Activated naive CD8-positive, alpha-beta T cell treated with anti-CD3 and anti-CD28 coated beads, Interleukin-2, amount 50 U/mL, for 16 hours (primary cell): ENCODE results near the gene TSGA10.
"Not testable (repeated sequence)": the region's sequence is repeated elsewhere in the genome, so short reads cannot be mapped to it uniquely, and the experiment has no call there.

ENCODE experiments used
- DNase-seq: peaks from one replicate; pipeline ENCODE4 v3.0.0-alpha.2; 2020; ENCODE audit warnings: low read depth, low spot score

The TSGA10 gene

GRCh38 chr2:99067871-99068625, 86.7 kb downstream of the TSGA10 start:
- DNase-seq = no peak

- DNase-seq = no peak
Observed at GRCh38 chr2:99066075-99066958, 88.4 kb downstream of the TSGA10 start.

GRCh38 chr2:99049187-99049586, 105.6 kb downstream of the TSGA10 start:
- DNase-seq = not testable (repeated sequence)

DNA sequence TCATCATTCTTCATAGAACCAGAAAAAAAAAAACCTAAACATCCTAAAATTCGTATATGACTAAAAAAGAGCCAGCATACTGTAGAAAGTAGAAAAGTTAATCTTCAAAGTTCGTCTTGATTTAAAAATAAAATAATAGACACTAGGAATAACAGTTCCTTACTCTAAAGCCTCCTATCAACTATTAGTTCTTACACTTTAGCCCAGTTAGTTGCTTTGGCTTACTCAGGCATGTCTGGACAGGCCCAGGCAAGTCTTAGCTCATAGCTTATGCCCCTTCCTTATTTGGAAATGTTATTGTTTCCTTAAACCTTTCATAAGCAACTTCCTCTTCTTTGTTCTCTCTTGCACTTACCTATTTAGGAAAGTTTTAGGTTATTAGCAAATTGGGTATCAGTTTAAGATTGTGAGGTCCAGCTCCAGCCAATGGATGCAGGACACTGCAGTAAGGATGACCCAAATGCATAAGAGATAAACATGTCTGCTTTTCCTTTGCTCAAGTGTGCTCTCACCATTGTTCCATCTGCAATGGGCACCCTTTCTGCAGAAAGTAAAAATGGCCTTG, 113.9 kb downstream of the TSGA10 start:
- not testable (repeated sequence) for DNase-seq

GRCh38 chr2:99035920-99036319, 118.8 kb downstream of the TSGA10 start:
- DNase-seq = no peak

DNA sequence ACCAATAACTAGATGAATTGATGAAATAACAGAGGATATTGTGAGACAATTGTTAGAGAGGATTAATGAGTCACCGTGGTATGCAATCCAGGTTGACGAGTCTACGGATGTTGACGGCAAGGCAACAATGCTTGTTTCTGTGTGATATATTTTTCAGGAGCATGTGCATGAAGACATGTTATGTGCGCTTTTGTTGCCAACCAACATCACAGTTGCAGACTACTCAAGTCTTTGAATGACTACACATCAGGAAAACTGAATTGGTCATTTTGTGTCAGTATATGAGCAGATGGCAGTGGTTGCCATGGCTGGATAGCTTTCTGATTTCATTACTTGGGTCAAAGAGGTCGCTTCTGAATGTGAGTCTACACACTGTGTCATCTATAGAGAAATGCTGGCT, 122.0 kb downstream of the TSGA10 start:
- DNase-seq = no peak

DNA sequence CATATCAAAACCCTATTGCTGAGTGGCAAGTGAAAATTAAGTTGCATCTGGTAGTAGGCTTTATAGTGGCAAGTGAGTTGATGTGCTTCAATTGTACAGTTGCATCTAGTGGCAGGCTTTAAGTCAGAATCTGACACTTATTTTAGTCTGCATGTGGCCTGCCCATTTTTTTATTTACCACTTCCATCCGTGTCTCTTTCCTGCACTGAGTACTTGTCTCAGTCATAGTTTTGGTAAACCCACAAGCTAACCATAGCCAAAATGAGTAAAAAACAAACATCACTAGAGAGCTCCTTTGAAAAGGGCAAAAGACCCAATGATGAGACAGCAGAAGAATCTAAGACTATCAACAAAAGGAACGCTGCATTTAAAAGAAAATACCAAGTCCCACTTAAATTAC, 122.7 kb downstream of the TSGA10 start:
- no peak for DNase-seq

DNA sequence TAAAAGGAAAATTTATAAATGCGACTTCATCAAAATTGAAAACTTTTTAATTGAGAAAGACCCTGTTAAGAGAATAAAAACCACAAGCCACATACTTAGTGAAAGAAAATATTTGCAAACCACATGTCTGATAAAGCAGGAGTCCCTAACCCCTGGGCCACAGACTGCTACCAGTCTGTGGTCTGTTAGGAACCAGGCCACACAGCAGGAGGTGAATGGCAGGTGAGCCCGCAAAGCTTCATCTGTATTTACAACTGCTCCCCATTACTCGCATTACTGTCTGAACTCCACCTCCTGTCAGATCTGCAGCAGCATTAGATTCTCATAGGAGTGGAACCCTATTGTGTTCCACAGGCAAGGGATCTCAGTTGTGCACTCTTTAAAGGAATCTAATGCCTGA, 123.3 kb downstream of the TSGA10 start:
- no peak for DNase-seq

DNA sequence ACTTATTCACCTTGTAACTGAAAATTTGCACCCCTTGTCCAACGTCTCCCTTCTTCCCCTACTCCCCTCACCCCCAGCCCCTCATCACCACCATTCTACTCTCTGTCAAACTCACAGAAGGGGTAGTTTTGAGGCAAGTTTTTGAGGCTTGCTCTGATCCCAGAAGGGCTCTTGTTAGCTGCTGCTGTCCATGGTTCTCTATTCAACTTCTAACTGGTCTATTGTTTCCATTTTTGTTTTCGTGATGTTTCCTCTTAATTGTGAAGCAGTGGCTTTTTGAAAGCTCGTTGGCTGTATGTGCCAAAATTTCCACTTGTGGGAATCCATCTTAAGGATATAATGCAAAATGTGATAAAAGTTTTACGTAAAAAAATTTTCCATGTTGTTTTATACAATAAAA, 126.2 kb downstream of the TSGA10 start:
- DNase-seq = no peak

DNA sequence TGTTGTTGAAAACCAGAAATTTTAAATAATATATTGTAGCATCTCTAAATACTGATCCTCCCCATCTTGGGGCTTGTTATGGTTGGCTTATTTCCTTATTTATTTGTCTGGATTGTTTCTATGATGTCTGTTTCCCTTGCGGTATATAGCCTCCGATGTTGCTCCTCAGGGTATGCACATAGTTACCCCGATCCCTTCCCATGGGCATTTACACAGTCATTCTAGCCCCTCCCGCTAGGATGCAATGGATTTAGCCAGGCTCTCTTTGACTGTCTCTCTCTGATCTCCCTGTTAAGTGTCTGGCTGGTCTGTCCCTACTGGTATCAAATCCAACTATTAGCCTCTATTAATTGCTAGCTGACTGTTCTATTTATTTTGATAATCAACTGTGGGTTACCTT, 126.9 kb downstream of the TSGA10 start:
- DNase-seq = no peak

- no peak for DNase-seq
Observed at GRCh38 chr2:99000708-99001107, 154.0 kb downstream of the TSGA10 start.

GRCh38 chr2:98988695-98989094, 166.0 kb downstream of the TSGA10 start:
- not testable (repeated sequence) for DNase-seq

DNA sequence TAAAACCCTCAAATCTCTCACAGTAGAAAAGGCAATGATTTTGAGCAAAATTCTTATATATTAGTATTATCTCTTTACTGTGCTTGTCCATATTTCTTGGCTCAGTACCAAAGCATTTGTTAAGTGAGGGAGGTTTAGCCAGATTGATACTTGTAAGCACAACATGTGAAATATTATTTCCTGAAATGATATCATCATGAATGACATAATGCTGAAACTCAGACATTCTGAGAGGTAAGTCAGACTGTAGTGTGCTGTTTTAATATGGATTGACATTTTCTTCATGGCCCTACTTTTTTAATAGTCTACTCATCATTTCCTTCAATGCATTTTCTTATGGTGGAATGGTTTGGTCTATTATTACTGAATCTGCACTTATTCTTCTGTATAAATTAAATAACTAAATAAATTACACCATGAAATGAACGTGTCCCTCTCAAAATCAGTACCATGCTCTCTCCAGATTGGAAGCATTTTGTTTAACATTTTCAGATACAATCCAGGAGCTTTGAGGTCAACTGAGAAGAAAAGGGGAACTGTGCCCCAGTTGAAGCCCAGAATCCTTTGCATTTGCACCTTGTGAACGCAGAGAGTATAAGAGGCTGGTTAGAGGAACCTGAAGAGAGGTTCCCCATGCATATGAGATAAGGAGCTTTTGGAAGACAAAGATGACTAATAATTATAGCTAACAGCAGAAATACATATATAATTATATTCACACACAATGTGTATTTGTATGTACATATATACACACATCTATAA, 168.7 kb downstream of the TSGA10 start:
- no peak for DNase-seq

GRCh38 chr2:98975611-98976010, 179.1 kb downstream of the TSGA10 start:
- DNase-seq = no peak

- DNase-seq = no peak
Observed at GRCh38 chr2:98972582-98973167, 182.1 kb downstream of the TSGA10 start.

- DNase-seq = no peak
Observed at GRCh38 chr2:98959810-98960507, 194.8 kb downstream of the TSGA10 start.

DNA sequence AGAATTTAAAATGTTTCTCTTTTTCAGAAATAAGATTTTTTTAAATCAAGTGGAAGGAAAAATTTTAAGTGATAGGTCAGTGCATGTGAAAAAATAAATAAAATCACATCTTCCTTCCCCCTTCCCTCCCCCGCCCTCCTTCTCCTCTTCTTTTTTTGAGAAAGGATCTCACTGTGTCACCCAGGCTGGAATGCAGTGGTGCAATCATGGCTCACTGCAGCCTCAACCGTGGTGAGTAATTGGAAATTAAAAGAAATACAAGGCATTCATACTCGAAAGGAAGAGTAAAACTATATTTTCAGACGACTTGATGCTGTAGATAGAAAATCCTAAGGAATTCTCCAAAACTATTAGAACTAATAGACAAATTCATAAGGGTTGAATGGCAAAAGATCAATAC, 201.8 kb downstream of the TSGA10 start:
- DNase-seq = no peak

DNA sequence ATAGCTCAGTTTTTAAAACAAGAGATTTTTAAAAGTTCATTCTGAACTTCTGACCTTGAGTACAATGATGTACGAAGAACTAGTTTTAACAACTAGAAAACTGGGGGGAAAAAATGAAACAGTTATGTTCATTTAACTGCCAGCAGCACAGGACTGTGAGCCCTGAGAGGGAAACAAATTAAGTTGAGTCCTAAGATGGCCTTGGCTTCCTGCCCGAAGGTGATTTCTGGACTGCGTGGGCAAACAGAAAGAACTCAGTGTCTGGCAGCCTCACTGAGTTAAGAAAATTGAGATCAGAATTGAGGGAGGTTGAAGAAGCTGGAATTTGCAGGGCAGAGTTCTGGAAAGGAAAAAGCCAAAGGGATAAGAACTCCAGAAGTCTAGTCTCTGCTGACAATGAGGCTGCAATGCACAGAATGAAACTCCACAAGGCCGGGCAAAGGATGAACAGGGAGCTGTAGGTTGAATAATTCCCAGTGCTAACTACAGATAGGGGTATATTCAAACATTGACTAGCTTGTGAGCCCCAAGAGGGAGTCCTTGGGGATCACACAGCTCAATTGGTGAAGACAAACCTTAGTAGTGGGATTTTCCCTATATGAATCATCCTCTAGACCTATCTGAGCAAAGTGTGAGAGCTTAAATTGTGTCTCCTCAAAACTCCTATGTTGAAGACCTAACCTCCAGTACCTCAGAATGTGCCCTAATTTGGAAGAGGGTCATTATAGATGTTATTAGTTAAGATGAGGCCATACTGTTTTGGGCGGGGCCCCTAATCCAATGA, 205.6 kb downstream of the TSGA10 start:
- no peak for DNase-seq

- no peak for DNase-seq
Observed at GRCh38 chr2:98947554-98947953, 207.2 kb downstream of the TSGA10 start.
